ENCODE data around the gene VGF. TPM values are rescaled to one million over a fixed set of nuclear protein-coding genes. Genes with fewer than 3 reads are reported as not detected.

VGF gene
- total RNA-seq, 1 experiment from 2014 or later, result 16.0 TPM

GRCh38 chr7:101120315-101120714, 45.1 kb downstream of the VGF start:
- ChIA-PET POLR2A (ENCODE audit: low non-redundant PET) (no interaction called here), CTCF (no interaction called here)
- Histone ChIP-seq H3K4me3 (ENCODE audit: low read depth, low read length, poor library complexity, severe bottlenecking) (no peak overlapping the region), H3K27me3 (replicated peaks; ENCODE audit: insufficient read depth, low read depth, low read length, poor library complexity) (no peaks in the 10 kb centered on the region), H3K36me3 (ENCODE audit: insufficient read depth, low read length, poor library complexity, severe bottlenecking) (no peaks in the 10 kb centered on the region), H3K27ac (ENCODE audit: low read depth, low read length, poor library complexity, severe bottlenecking) (no peak overlapping the region), H3K4me1 (ENCODE audit: insufficient read depth, low read length, poor library complexity, severe bottlenecking) (no peaks in the 10 kb centered on the region), H3K9me3 (ENCODE audit: low read depth, low read length, poor library complexity, severe bottlenecking) (no peaks in the 10 kb centered on the region)
- no TSS peak for BruUV-seq (replicated peaks)
- no peak for DNase-seq (ENCODE audit: low spot score)
- intact Hi-C loops (cut with micrococcal nuclease; ENCODE audit: unreplicated experiment), result no loop called here
- TF ChIP-seq CTCF (conservative IDR thresholded peaks at IDR 0.05; ENCODE audit: low read depth, low read length), result no peak
- TF ChIP-seq EZH2 (IDR thresholded peaks at IDR 0.05; ENCODE audit: borderline replicate concordance, low read depth, low read length, poor library complexity, severe bottlenecking), result no peak

GRCh38 chr7:101119876-101120275, 45.5 kb downstream of the VGF start:
- Histone ChIP-seq H3K36me3 (ENCODE audit: insufficient read depth, low read length, poor library complexity, severe bottlenecking) (no peaks in the 10 kb centered on the region), H3K27ac (ENCODE audit: low read depth, low read length, poor library complexity, severe bottlenecking) (no peak overlapping the region), H3K4me3 (ENCODE audit: low read depth, low read length, poor library complexity, severe bottlenecking) (no peak overlapping the region), H3K27me3 (replicated peaks; ENCODE audit: insufficient read depth, low read depth, low read length, poor library complexity) (no peaks in the 10 kb centered on the region), H3K4me1 (ENCODE audit: insufficient read depth, low read length, poor library complexity, severe bottlenecking) (no peaks in the 10 kb centered on the region), H3K9me3 (ENCODE audit: low read depth, low read length, poor library complexity, severe bottlenecking) (no peaks in the 10 kb centered on the region)
- TF ChIP-seq CTCF (conservative IDR thresholded peaks at IDR 0.05; ENCODE audit: low read depth, low read length), result no peak
- no peak for TF ChIP-seq EZH2 (IDR thresholded peaks at IDR 0.05; ENCODE audit: borderline replicate concordance, low read depth, low read length, poor library complexity, severe bottlenecking)
- no TSS peak for BruUV-seq (replicated peaks)
- POLR2A ChIA-PET (ENCODE audit: low non-redundant PET), result no interaction called here
- DNase-seq (ENCODE audit: low spot score), result no peak
- CTCF ChIA-PET, result no interaction called here
- intact Hi-C loops (cut with micrococcal nuclease; ENCODE audit: unreplicated experiment), result no loop called here

- no TSS peak for BruUV-seq (replicated peaks)
- TF ChIP-seq EZH2 (IDR thresholded peaks at IDR 0.05; ENCODE audit: borderline replicate concordance, low read depth, low read length, poor library complexity, severe bottlenecking), result no peak
- TF ChIP-seq CTCF (conservative IDR thresholded peaks at IDR 0.05; ENCODE audit: low read depth, low read length), result no peak
- no peak overlapping the region for H3K27ac ChIP-seq (ENCODE audit: low read depth, low read length, poor library complexity, severe bottlenecking)
- H3K36me3 ChIP-seq (ENCODE audit: insufficient read depth, low read length, poor library complexity, severe bottlenecking), result no peaks in the 10 kb centered on the region
- no peaks in the 10 kb centered on the region for H3K4me1 ChIP-seq (ENCODE audit: insufficient read depth, low read length, poor library complexity, severe bottlenecking)
- no peak for DNase-seq (ENCODE audit: low spot score)
- H3K27me3 ChIP-seq (replicated peaks; ENCODE audit: insufficient read depth, low read depth, low read length, poor library complexity), result no peaks in the 10 kb centered on the region
- intact Hi-C loops (cut with micrococcal nuclease; ENCODE audit: unreplicated experiment), result no loop called here
- POLR2A ChIA-PET (ENCODE audit: low non-redundant PET), result no interaction called here
- no peaks in the 10 kb centered on the region for H3K9me3 ChIP-seq (ENCODE audit: low read depth, low read length, poor library complexity, severe bottlenecking)
- no peak overlapping the region for H3K4me3 ChIP-seq (ENCODE audit: low read depth, low read length, poor library complexity, severe bottlenecking)
- CTCF ChIA-PET, result no interaction called here
Measured at GRCh38 chr7:101118856-101119255, 46.5 kb downstream of the VGF start.

Data from A673 (cell line).